ENCODE results near the gene MDM1. TPM values are rescaled to one million over a fixed set of nuclear protein-coding genes. Genes with fewer than 3 reads are reported as not detected.

The MDM1 gene, protein sequence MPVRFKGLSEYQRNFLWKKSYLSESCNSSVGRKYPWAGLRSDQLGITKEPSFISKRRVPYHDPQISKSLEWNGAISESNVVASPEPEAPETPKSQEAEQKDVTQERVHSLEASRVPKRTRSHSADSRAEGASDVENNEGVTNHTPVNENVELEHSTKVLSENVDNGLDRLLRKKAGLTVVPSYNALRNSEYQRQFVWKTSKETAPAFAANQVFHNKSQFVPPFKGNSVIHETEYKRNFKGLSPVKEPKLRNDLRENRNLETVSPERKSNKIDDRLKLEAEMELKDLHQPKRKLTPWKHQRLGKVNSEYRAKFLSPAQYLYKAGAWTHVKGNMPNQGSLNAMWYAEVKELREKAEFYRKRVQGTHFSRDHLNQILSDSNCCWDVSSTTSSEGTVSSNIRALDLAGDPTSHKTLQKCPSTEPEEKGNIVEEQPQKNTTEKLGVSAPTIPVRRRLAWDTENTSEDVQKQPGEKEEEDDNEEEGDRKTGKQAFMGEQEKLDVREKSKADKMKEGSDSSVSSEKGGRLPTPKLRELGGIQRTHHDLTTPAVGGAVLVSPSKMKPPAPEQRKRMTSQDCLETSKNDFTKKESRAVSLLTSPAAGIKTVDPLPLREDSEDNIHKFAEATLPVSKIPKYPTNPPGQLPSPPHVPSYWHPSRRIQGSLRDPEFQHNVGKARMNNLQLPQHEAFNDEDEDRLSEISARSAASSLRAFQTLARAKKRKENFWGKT
- total RNA-seq, result 23.2 and 24.9 TPM in 2 replicates

DNA sequence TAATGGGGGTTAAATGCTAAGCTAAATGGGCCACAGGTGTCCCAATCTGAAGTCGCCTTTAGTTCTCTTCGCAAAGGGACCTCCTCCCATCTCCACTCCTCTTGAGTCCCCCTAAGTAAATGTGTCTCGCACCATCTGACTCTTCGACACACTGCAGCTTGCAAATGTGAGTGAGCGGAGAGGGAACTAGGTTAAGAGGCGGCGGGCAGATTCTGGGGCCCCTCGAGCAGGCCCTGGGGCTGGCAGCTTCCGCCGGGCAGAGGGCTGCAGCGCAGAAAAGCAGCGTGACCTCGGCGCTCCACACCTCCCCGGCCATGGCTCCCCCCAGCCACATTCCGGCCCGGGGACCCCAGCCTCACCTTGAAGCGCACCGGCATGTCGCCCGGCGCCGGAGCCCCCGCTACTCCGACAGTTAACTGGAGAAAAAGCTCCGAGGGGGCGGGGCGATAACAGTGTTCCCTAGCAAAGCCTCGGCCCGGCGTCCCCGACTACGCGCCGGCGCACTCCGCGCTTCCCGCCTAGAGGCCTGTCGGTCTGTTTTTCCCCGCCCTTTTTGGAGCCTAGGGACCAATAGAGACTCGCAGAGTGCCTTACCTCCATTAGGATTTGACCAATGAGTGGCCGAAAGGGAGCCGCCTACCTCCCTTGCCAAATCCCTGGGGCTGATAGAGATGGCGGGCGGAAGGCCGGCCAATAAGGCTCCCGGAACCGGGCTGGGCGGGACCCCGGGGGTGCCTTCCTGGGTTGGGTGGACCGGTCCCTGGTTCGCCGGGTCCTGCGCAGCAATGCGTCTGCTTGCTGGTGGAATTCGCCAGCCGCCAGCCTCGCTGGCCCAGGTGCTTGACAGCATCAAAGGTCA lies at the start of gene MDM1:
Gene MDM1 (minus strand): TSS at position 494 of the 859 bp plus-strand sequence. CDS start 117 bp downstream, at position 377.
- Mint-ChIP-seq H3K9me3 (no peaks in the 10 kb centered on the region), H3K36me3 (ENCODE audit: low read depth) (peaks cover 9% of the 10 kb centered on the region), H3K27ac (peak within 1 kb of the TSS; percentile 81), H3K27me3 (peaks cover 9% of the 10 kb centered on the region), H3K4me3 (peak within 1 kb of the TSS; percentile 88), H3K4me1 (peaks cover 37% of the 10 kb centered on the region)
- DNase-seq, result peak; percentile 98
- intact Hi-C loops (cut with micrococcal nuclease), result loop anchor here (1.0 to 10.0 kb wide), 7 partner anchors 33 to 476 kb away; partner anchors contain the start of genes MDM2, RAP1B and SLC35E3

DNA sequence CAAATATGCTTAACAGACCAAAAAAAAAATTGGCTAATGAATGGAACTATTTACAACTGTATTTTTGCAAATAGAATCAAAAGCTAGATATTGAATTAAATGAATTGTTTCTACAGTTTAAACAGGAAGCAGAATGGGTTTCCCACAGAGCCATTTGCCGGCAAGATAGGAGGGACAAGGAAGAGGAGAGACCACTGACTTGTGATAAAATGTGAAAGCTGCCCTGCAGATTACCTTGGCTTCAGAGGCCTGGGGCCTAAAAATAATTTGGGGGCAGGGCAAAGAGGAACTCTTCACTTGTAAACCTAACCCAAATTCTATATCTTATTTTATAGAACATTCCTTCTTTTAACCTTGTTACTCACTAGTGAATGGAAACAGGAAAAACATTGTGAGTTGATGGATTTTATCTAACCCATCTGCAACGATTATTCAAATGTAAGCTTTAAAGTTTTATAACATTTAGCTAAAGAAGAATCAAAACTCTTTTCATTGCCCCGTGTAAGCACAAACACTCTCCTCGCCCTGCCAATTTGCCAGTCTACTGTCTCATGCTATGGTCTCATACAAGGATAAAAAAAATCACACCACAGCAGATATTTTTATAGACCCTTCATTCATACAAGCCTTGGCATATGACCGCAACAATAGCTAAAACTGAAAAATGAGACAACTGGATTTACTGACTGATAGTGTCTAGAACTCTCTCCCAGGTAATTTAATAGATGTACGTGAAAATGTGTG lies 49.5 kb upstream of the MDM1 start:
- DNase-seq, result no peak
- peaks cover 26% of the 10 kb centered on the region for H3K4me1 Mint-ChIP-seq
- H3K9me3 Mint-ChIP-seq, result peaks cover 9% of the 10 kb centered on the region
- H3K36me3 Mint-ChIP-seq (ENCODE audit: low read depth), result peaks cover 4% of the 10 kb centered on the region
- H3K27ac Mint-ChIP-seq, result no peak overlapping the region
- intact Hi-C loops (cut with micrococcal nuclease), result no loop called here
- no peaks in the 10 kb centered on the region for H3K27me3 Mint-ChIP-seq
- no peak overlapping the region for H3K4me3 Mint-ChIP-seq

DNA sequence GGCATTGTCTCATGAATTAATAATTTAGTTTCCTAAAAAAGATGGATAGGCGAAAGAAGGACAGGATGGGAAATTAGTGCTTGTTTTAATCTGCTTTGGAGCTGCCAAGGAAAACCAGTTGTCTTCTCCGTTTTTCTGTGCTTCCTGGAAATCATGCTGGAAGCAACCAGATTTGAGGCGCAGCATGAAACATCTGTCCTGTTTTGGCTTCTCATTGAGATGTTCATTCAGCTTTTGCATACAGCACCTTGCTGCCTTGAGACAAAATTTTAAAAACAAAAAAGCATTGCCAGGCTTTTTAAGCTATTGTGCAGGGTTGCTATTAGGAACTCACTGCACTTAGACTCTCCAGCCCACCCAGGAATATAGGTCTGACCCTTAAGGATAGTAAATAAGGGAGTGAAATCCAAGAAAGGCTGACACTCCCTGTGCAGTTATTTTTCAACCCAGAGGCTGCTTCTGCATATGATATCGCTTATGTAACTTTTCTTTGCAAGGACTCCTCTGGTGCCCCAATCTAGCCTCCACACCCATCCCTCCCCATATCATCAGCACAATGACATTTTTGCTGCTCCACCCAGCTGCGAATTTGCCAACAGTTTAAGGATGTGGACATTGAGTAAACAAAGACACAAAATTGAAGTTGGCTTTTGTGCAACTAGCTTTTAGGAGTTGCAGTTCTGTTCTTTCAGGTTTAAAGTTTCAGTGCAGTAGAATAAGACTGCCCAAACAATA lies 46.9 kb upstream of the MDM1 start:
- H3K4me1 Mint-ChIP-seq, result peaks cover 38% of the 10 kb centered on the region
- intact Hi-C loops (cut with micrococcal nuclease), result no loop called here
- no peak for DNase-seq

DNA sequence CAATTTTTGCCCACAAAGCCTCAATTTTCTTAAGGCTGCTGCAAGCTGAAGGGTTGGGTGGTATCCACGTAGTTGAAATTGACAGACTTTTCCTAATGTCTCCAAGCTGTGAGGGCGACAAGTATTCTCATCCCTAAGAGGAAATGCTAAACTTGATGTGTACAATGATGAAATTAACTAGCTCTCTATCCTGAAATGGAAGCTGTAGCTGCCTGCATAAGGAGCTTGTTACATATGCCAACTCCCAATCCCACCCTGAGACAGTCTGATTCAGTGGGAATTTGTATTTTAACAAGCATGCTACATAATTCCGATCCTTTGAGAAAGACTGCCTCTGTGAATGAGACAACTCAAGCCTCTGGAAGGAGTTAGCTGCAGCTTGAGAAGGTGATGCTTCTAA lies 45.7 kb upstream of the MDM1 start:
- Mint-ChIP-seq H3K27me3 (no peaks in the 10 kb centered on the region), H3K4me3 (no peak overlapping the region), H3K4me1 (peaks cover 40% of the 10 kb centered on the region), H3K9me3 (no peaks in the 10 kb centered on the region), H3K36me3 (ENCODE audit: low read depth) (peaks cover 3% of the 10 kb centered on the region), H3K27ac (no peak overlapping the region)
- intact Hi-C loops (cut with micrococcal nuclease), result no loop called here
- no peak for DNase-seq

More for the DNA sequence above, 46.9 kb upstream of the MDM1 start:
- Mint-ChIP-seq H3K36me3 (ENCODE audit: low read depth) (peaks cover 6% of the 10 kb centered on the region), H3K27me3 (no peaks in the 10 kb centered on the region), H3K9me3 (peaks cover 4% of the 10 kb centered on the region), H3K27ac (no peak overlapping the region), H3K4me3 (no peak overlapping the region)

DNA sequence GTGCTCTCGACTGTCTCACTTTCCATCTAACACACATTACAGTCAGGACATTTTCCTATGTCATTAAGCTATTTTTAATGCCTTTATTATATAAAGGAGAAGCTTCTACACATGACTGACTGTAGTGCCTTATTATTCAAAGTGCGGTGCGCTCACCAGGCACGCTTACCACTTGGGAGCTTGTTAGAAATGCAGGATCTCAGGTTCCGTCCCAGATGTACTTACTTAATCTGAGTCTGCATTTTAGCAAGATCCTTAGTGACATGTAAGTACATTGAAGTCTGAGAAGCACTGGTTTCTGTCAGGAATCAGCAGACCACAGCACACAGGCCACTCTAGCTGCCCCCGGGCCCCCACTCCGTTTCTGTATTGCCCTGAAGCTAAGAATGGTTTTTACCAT lies 44.7 kb upstream of the MDM1 start:
- no peaks in the 10 kb centered on the region for H3K27me3 Mint-ChIP-seq
- H3K36me3 Mint-ChIP-seq (ENCODE audit: low read depth), result peaks cover 3% of the 10 kb centered on the region
- H3K4me3 Mint-ChIP-seq, result no peak overlapping the region
- H3K4me1 Mint-ChIP-seq, result peaks cover 43% of the 10 kb centered on the region
- intact Hi-C loops (cut with micrococcal nuclease), result no loop called here
- no peak overlapping the region for H3K27ac Mint-ChIP-seq
- DNase-seq, result no peak
- H3K9me3 Mint-ChIP-seq, result no peaks in the 10 kb centered on the region

DNA sequence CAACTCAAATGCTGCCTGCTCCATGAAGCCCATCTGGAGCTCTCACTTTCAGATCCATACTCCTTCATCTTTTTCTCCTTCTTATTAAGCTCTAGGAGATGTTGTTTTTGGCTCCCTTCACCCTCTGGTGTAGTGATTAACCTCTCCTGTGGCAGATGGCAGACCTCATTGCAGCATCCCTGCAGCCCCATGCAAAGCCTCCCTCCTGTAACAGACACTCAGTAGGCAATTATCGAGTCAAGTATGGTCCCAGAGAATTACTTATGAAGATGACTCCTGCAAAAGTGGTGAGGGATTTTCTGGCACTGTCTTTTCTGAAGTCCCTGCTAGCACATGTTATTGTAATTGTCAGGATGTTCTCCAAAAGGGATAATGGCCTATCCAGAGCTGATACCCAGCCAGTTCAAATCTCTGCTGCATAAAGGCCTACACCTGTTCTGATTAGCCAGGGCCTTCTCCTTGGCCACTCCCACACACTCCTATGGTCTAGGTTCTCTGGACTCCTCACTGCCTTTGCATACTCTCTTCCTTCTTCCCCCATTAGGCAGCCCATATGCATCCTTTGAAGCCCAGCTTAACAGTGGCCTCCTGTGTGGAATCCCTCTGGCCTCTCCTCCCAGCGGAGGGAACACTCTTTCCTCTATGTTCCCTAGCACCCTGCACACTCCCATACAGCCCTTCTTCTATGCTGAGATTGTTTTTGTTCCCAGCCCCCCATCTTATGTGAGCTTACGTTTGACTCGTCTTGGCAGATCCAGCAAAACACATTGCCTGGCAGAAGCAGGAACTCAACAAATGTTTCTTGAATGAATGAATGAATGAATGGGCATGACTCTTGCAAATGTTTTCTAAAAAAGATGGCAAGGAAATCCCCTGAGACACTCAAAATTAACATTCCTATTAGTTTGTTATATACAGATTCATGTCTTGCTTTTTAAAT lies 43.9 kb upstream of the MDM1 start:
- Mint-ChIP-seq H3K4me3 (no peak overlapping the region), H3K4me1 (peaks cover 39% of the 10 kb centered on the region), H3K27ac (peak overlapping the region; percentile 90), H3K36me3 (ENCODE audit: low read depth) (peaks cover 3% of the 10 kb centered on the region), H3K9me3 (no peaks in the 10 kb centered on the region), H3K27me3 (no peaks in the 10 kb centered on the region)
- no peak for DNase-seq
- intact Hi-C loops (cut with micrococcal nuclease), result loop anchor here (2.0 kb wide), 1 partner anchor 235 kb away; the partner anchor contains the start of gene RAP1B

DNA sequence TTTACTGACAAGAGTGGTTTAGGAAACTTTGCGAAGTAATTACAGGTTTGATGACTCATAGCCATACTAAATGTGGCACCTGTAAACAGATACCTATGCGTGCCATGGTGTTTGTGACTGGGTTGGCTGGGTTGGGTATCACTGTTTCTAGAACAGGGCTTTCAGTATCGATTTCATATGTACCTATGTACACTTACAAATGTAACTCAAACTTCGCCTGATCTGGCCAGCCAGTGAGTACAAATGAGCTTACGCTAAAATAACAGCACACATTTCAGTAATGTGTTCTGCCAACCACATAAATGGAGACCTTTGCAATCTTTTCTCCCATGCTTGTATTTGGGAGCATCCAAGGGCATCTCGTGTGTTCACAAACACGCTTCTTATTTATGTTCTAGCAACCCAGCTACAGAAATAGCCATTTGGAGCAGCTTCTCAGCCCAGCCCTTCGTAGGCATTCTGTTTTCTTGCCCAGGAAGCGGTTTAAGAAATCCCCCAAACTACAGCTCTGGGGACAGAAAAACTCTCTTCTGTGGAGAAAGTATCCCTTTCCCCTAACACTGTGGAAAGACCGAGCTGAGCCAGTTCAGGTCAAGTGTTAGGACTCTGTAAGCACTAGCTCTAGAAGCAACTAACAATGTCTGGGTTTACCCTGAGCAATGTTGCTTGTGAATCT lies 42.3 kb upstream of the MDM1 start:
- Mint-ChIP-seq H3K27me3 (no peaks in the 10 kb centered on the region), H3K4me1 (peaks cover 41% of the 10 kb centered on the region)
- intact Hi-C loops (cut with micrococcal nuclease), result loop anchor here (1.0 to 5.0 kb wide), 6 partner anchors 9 to 236 kb away; partner anchors contain the start of gene RAP1B

DNA sequence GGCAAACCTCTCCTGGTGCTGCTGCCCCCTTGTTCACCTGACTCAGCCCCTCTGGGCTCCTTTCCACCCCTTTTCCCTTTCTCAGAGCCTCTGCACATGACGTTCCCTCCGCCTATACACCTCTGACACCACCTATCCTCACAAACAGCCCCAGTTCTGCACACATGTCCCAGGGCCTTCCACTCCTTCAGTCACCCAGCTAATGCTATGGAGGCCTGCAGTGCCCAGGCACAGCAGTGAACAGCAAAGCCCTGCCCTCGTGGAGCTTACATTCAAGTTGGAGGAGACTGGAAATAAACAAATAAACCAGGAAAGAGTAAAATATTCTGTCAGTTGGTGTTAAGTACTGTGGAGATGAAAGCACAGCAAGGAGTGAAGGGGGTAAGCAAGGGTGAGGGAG lies 38.5 kb upstream of the MDM1 start:
- Mint-ChIP-seq H3K27ac (peak overlapping the region; percentile 1), H3K9me3 (no peaks in the 10 kb centered on the region), H3K27me3 (no peaks in the 10 kb centered on the region), H3K36me3 (ENCODE audit: low read depth) (peaks cover 1% of the 10 kb centered on the region), H3K4me1 (peaks cover 64% of the 10 kb centered on the region), H3K4me3 (no peak overlapping the region)
- intact Hi-C loops (cut with micrococcal nuclease), result loop anchor here (5.0 kb wide), 1 partner anchor 167 kb away; no protein-coding TSS in a partner anchor
- no peak for DNase-seq

More for the DNA sequence above, 42.3 kb upstream of the MDM1 start:
- Mint-ChIP-seq H3K9me3 (no peaks in the 10 kb centered on the region), H3K4me3 (peak overlapping the region; percentile 68), H3K27ac (peak overlapping the region; percentile 90), H3K36me3 (ENCODE audit: low read depth) (peaks cover 3% of the 10 kb centered on the region)
- peak; percentile 87 for DNase-seq

DNA sequence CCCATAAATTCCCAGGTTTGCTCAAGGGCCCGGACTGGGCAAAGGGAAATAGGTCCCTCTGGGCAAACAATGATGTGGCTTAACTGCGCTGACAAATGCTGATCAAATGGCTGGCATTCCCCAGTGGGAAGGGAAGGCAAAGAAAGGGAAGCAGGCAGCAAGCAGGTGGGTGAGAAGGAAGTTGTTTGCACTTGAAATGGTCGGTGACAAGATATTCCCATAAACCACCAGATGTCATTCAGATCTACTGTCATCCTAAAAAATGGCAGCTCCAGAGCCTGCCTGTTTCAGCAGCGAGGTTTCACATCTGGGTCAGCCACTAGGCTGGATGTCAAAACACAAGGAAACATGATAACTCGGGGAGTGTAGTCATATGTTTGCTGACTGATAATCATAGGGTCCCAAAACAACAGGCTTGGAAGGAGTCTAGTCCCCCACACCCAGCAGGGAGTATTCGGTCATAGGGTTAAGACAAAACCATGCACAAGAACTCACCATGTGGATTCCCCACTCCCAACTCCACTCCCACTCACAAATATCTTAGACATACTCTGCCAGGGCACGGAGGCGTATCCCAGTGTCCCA lies 37.9 kb upstream of the MDM1 start:
- H3K4me3 Mint-ChIP-seq, result no peak overlapping the region
- no peak for DNase-seq
- no peaks in the 10 kb centered on the region for H3K9me3 Mint-ChIP-seq
- H3K36me3 Mint-ChIP-seq (ENCODE audit: low read depth), result no peaks in the 10 kb centered on the region
- H3K4me1 Mint-ChIP-seq, result peaks cover 63% of the 10 kb centered on the region
- H3K27me3 Mint-ChIP-seq, result no peaks in the 10 kb centered on the region
- H3K27ac Mint-ChIP-seq, result no peak overlapping the region
- intact Hi-C loops (cut with micrococcal nuclease), result loop anchor here (5.0 kb wide), 1 partner anchor 167 kb away; no protein-coding TSS in a partner anchor

DNA sequence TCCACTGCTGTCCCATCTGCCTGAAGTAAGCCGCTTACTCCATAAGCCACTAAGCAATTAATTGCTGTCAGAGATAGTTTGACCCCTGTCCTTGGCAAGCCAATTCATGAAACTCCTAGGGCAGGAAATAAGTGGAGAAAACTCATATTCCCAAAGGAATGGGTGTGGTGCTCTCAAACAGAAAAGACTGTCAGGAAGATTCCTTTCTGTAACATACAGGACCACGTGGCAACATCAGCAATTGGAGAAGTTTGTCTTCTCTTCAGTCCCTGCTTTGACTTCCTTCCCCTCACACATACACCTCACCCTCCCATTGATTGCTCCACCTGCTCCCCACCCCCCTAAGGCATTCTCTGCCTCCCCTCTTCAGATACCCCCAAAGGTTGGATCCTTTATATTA lies 36.2 kb upstream of the MDM1 start:
- no peak for DNase-seq
- Mint-ChIP-seq H3K4me1 (peaks cover 64% of the 10 kb centered on the region), H3K27me3 (no peaks in the 10 kb centered on the region), H3K36me3 (ENCODE audit: low read depth) (no peaks in the 10 kb centered on the region), H3K9me3 (no peaks in the 10 kb centered on the region), H3K4me3 (no peak overlapping the region), H3K27ac (peak overlapping the region; percentile 25)
- intact Hi-C loops (cut with micrococcal nuclease), result loop anchor here (5.0 kb wide), 1 partner anchor 231 kb away; no protein-coding TSS in a partner anchor

DNA sequence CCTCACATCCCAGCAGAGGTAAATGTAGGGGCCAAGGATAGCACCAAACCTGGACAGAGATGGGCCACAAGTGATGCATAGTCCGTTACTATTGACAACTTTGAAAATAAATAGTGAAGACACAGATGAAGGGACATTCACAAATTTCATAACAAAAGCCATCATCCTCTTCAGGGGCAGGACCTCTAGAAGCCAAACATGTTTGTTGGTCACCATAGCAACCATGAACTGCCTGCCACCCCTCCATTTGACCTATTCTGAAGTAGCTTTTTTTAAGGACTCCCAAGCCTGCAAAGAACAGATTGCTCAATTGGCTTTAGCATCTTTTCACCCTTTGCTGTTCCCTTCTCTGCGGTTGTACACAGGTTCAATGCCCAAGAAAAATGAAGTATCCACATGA lies 35.7 kb upstream of the MDM1 start:
- Mint-ChIP-seq H3K4me1 (peaks cover 64% of the 10 kb centered on the region), H3K9me3 (no peaks in the 10 kb centered on the region), H3K4me3 (no peak overlapping the region), H3K27me3 (no peaks in the 10 kb centered on the region), H3K36me3 (ENCODE audit: low read depth) (no peaks in the 10 kb centered on the region), H3K27ac (peak overlapping the region; percentile 25)
- DNase-seq, result peak; percentile 61
- intact Hi-C loops (cut with micrococcal nuclease), result loop anchor here (5.0 kb wide), 1 partner anchor 231 kb away; no protein-coding TSS in a partner anchor

All from activated CD4-positive, alpha-beta T cell treated with anti-CD3 and anti-CD28 coated beads, Interleukin-2, amount 10 ng/mL, durations not matched to agents 24 days and 14 days (primary cell).